ENCODE results near the gene LDLRAD4.

LDLRAD4 gene

DNA sequence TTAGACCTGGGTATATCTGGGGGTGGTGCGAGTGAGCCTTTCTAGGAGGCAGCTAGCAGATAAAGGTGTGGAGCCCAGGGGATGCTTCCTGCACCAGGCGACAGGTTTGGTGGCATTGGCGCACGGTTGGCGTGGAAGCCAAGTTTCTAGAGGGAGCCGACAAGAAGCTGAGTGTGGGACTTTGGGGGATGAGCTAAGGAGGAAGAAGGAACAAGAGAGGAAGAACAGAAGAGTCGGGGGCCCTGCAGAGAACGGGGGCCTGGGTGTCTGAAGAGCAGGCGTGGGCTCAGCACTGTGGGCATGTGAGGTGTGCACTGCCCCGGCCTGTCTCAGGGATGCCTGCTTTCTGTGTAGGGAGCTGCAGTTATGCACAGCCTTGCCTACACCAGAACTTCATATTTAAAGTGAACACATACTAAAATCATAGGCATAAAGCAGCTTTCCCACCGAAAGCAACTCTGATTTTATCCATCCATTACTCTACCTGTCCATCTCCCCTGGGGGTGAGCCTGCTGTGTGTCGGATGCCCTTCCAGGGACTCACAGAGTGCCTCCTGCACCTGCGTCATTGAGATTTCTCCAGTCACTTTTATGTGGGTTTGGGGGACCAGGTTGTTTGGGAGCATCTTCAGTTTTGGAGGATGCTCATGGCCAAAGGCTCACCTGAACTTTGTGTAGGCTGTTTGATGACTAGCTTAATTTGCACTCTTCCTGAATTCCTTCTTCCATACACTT is 149.7 kb downstream of the LDLRAD4 start:
- no peaks in the 10 kb centered on the region for H3K9me3 ChIP-seq (ENCODE audit: control extremely low read depth in 1 of 5, control insufficient read depth in 4 of 5, insufficient read depth in 2 of 5, low read depth in 1 of 5, low read length in 4 of 5)
- no peak for DNase-seq
- peaks cover 0 to 7% (median 2%) of the 10 kb centered on the region in 4 experiments for H3K4me1 ChIP-seq (ENCODE audit: control extremely low read depth in 1 of 4, control insufficient read depth in 4 of 4, insufficient read depth in 4 of 4, low read length in 3 of 4)
- WGBS (ENCODE audit: insufficient coverage), result 92% methylated on average over 12 of the region's 13 CpGs
- no peaks in the 10 kb centered on the region for H3K36me3 ChIP-seq (ENCODE audit: control insufficient read depth in 4 of 4, insufficient read depth in 4 of 4, low read length in 3 of 4)
- no peaks in the 10 kb centered on the region for H3K27me3 ChIP-seq (replicated peaks in 2 of 5; ENCODE audit: control insufficient read depth in 4 of 5, insufficient read depth in 5 of 5, low read length in 4 of 5)
- POLR2A ChIA-PET, result no interaction called here
- H3K4me3 ChIP-seq (ENCODE audit: control insufficient read depth in 1 of 7, extremely low read depth in 1 of 7, insufficient read depth in 4 of 7, low read depth in 2 of 7, low read length in 6 of 7), result no peak overlapping the region
- CTCF ChIA-PET, result interaction anchor here (0.6 kb wide), 1 partner anchor 240 kb away, joined by 3 read pairs; no protein-coding TSS in a partner anchor
- H3K27ac ChIP-seq (ENCODE audit: insufficient read depth in 1 of 2, low read depth in 1 of 2, low read length in 2 of 2, poor library complexity in 1 of 2, severe bottlenecking in 2 of 2), result no peak overlapping the region

DNA sequence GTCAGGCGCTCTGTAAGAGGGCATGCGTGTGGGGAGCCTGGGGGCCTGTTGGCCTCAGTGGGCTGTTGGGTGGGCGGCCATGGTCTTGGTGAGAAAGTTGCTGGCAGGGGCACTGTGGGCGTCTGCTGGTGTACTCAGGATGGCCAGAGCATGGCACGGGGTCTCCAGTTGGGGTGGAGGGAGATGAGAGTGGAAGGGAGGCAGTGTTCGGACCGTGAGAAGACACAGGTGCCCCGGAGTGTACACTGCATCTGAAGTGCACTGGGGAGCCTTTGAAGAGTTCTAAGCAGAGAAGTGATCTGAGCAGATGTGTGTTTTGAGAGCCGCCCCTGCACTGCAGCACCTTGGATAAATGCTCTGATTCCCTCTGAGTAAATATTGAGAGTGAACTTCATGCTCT is 150.8 kb downstream of the LDLRAD4 start:
- ChIA-PET POLR2A (interaction anchor here (0.6 kb wide), 1 partner anchor 189 kb away, joined by 4 read pairs; no protein-coding TSS in a partner anchor), CTCF (interaction anchor here (0.6 kb wide), 1 partner anchor 239 kb away, joined by 3 read pairs; no protein-coding TSS in a partner anchor)
- Histone ChIP-seq H3K27me3 (replicated peaks in 2 of 5; ENCODE audit: control insufficient read depth in 4 of 5, insufficient read depth in 5 of 5, low read length in 4 of 5) (no peaks in the 10 kb centered on the region), H3K27ac (ENCODE audit: insufficient read depth in 1 of 2, low read depth in 1 of 2, low read length in 2 of 2, poor library complexity in 1 of 2, severe bottlenecking in 2 of 2) (no peak overlapping the region), H3K4me1 (ENCODE audit: control extremely low read depth in 1 of 4, control insufficient read depth in 4 of 4, insufficient read depth in 4 of 4, low read length in 3 of 4) (peaks cover 0 to 7% (median 2%) of the 10 kb centered on the region in 4 experiments), H3K9me3 (ENCODE audit: control extremely low read depth in 1 of 5, control insufficient read depth in 4 of 5, insufficient read depth in 2 of 5, low read depth in 1 of 5, low read length in 4 of 5) (no peaks in the 10 kb centered on the region), H3K4me3 (ENCODE audit: control insufficient read depth in 1 of 7, extremely low read depth in 1 of 7, insufficient read depth in 4 of 7, low read depth in 2 of 7, low read length in 6 of 7) (no peak overlapping the region), H3K36me3 (ENCODE audit: control insufficient read depth in 4 of 4, insufficient read depth in 4 of 4, low read length in 3 of 4) (no peaks in the 10 kb centered on the region)
- DNase-seq, result no peak
- WGBS (ENCODE audit: insufficient coverage), result 97% methylated on average over 9 of the region's 9 CpGs

DNA sequence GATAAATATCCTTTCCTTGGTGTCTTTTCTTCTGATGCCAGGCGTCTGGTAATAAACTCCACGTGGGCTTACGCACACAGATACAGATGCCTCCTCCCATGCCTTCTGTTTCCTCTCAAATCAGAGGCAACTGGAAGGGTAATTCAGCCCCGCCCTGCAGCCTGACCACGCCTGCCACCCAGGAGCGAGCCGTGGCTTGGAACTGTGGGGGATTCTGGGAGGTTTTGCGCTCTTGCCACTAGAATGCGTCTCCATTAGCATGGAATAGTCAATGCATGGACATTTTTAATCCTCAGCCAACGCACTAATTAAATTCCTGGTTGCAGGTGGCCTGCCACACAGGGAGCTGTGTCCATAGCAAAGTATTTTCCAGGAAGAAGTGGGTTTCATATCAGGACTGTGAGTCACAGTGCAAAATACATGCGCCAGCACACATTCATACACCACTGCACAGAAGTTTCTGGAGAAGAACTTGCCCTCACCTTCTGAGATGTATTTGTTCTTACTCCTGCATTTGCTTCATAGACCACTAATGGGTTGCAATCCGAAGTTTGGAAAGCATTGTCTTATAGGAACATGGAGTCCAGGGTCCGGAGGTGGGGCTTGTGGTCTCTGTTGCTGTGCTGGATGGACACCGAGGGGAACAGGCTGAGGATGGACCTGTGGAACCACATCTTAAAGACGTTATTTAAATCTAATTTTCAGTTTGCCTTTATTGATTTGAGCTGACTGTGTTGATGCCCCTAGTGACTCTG is 151.4 kb downstream of the LDLRAD4 start:
- 81% methylated on average over 12 of the region's 15 CpGs for WGBS (ENCODE audit: insufficient coverage)
- Histone ChIP-seq H3K4me3 (ENCODE audit: control insufficient read depth in 1 of 7, extremely low read depth in 1 of 7, insufficient read depth in 4 of 7, low read depth in 2 of 7, low read length in 6 of 7) (no peak overlapping the region), H3K36me3 (ENCODE audit: control insufficient read depth in 4 of 4, insufficient read depth in 4 of 4, low read length in 3 of 4) (no peaks in the 10 kb centered on the region), H3K9me3 (ENCODE audit: control extremely low read depth in 1 of 5, control insufficient read depth in 4 of 5, insufficient read depth in 2 of 5, low read depth in 1 of 5, low read length in 4 of 5) (no peaks in the 10 kb centered on the region), H3K27me3 (replicated peaks in 2 of 5; ENCODE audit: control insufficient read depth in 4 of 5, insufficient read depth in 5 of 5, low read length in 4 of 5) (no peaks in the 10 kb centered on the region), H3K27ac (ENCODE audit: insufficient read depth in 1 of 2, low read depth in 1 of 2, low read length in 2 of 2, poor library complexity in 1 of 2, severe bottlenecking in 2 of 2) (no peak overlapping the region), H3K4me1 (ENCODE audit: control extremely low read depth in 1 of 4, control insufficient read depth in 4 of 4, insufficient read depth in 4 of 4, low read length in 3 of 4) (peaks cover 0 to 7% (median 2%) of the 10 kb centered on the region in 4 experiments)
- POLR2A ChIA-PET, result no interaction called here
- DNase-seq, result peak in 1 of 3 donors; percentile 33
- CTCF ChIA-PET, result interaction anchor here (1.2 kb wide), 1 partner anchor 117 kb away, joined by 3 read pairs; no protein-coding TSS in a partner anchor

DNA sequence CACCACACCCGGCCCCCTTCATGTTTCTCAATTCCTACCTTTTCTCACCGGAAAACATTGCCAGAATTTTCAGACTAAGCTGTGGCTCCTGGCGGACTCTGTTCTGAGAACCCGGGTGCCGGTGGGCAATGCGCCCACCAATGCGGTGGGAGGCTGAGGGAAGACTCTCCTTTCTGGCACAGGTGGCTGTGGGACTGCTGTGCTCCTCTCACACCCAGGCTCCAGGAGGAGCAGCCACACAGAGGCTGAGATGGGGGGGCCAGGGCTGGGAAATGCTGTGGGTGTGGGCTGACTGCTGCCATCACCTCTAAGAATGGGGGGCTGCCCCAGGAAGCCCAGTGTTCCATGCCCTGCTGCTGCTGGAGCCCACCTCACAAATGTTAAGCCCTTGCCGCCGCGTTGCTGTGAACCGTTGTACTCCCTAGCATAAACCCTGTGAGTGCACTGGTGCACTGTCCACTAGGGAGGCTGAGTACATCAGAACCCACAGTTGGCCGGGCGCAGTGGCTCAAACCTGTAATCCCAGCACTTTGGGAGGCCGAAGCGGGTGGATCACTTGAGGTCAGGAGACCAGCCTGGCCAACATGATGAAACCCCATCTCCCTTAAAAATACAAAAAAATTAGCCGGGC is 152.6 kb downstream of the LDLRAD4 start:
- no peak for DNase-seq
- Histone ChIP-seq H3K4me1 (ENCODE audit: control extremely low read depth in 1 of 4, control insufficient read depth in 4 of 4, insufficient read depth in 4 of 4, low read length in 3 of 4) (peaks cover 0 to 10% (median 2%) of the 10 kb centered on the region in 4 experiments), H3K9me3 (ENCODE audit: control extremely low read depth in 1 of 5, control insufficient read depth in 4 of 5, insufficient read depth in 2 of 5, low read depth in 1 of 5, low read length in 4 of 5) (no peaks in the 10 kb centered on the region), H3K36me3 (ENCODE audit: control insufficient read depth in 4 of 4, insufficient read depth in 4 of 4, low read length in 3 of 4) (no peaks in the 10 kb centered on the region), H3K27me3 (replicated peaks in 2 of 5; ENCODE audit: control insufficient read depth in 4 of 5, insufficient read depth in 5 of 5, low read length in 4 of 5) (no peaks in the 10 kb centered on the region), H3K27ac (ENCODE audit: insufficient read depth in 1 of 2, low read depth in 1 of 2, low read length in 2 of 2, poor library complexity in 1 of 2, severe bottlenecking in 2 of 2) (no peak overlapping the region), H3K4me3 (ENCODE audit: control insufficient read depth in 1 of 7, extremely low read depth in 1 of 7, insufficient read depth in 4 of 7, low read depth in 2 of 7, low read length in 6 of 7) (no peak overlapping the region)
- ChIA-PET POLR2A (no interaction called here), CTCF (interaction anchor here (1.2 kb wide), 1 partner anchor 118 kb away, joined by 3 read pairs; no protein-coding TSS in a partner anchor)
- over 99% methylated on average over 15 of the region's 16 CpGs for WGBS (ENCODE audit: insufficient coverage)

DNA sequence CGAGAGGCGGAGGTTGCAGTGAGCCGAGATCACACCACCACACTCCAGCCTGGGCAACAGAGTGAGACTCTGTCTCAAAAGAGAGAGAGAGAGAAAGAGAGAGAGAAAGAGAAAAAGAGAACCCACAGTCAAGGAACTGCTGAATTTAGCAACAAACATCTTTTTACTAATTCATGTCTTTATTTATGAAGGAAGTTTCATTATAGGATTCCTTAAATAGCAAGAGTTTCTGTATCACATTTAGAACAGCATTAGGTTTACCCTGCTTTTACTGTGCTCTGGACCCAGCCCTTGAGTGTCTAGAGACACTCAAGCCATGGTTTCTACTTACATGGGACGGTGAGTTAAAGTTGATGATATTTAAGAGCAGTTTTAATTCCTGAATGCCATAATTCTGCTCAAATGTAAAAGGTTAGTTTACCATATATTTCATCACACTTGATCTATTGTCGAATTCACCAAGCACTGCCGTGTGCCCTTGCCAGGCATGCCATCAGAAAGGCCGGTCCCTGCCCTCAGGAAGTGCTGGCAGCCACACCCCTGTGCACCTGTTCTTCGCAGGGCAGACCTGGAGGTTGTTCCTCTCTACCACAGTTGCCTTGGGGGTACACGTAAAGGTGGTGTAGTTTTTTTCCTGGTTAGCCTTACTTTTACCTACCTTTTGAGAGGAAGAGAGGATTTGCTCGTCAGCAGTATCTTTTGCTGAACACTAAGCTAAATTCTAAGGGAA is 153.3 kb downstream of the LDLRAD4 start:
- no peaks in the 10 kb centered on the region for H3K9me3 ChIP-seq (ENCODE audit: control extremely low read depth in 1 of 5, control insufficient read depth in 4 of 5, insufficient read depth in 2 of 5, low read depth in 1 of 5, low read length in 4 of 5)
- no peaks in the 10 kb centered on the region for H3K36me3 ChIP-seq (ENCODE audit: control insufficient read depth in 4 of 4, insufficient read depth in 4 of 4, low read length in 3 of 4)
- no peak overlapping the region for H3K27ac ChIP-seq (ENCODE audit: insufficient read depth in 1 of 2, low read depth in 1 of 2, low read length in 2 of 2, poor library complexity in 1 of 2, severe bottlenecking in 2 of 2)
- peaks cover 0 to 15% (median 3%) of the 10 kb centered on the region in 4 experiments for H3K4me1 ChIP-seq (ENCODE audit: control extremely low read depth in 1 of 4, control insufficient read depth in 4 of 4, insufficient read depth in 4 of 4, low read length in 3 of 4)
- POLR2A ChIA-PET, result interaction anchor here (0.5 kb wide), 1 partner anchor 1368 kb away, joined by 3 read pairs; no protein-coding TSS in a partner anchor
- CTCF ChIA-PET, result interaction anchor here (1.1 kb wide), 1 partner anchor 156 kb away, joined by 3 read pairs; no protein-coding TSS in a partner anchor
- no peaks in the 10 kb centered on the region for H3K27me3 ChIP-seq (replicated peaks in 2 of 5; ENCODE audit: control insufficient read depth in 4 of 5, insufficient read depth in 5 of 5, low read length in 4 of 5)
- H3K4me3 ChIP-seq (ENCODE audit: control insufficient read depth in 1 of 7, extremely low read depth in 1 of 7, insufficient read depth in 4 of 7, low read depth in 2 of 7, low read length in 6 of 7), result no peak overlapping the region
- DNase-seq, result no peak
- 86% methylated on average over 4 of the region's 10 CpGs for WGBS (ENCODE audit: insufficient coverage)

DNA sequence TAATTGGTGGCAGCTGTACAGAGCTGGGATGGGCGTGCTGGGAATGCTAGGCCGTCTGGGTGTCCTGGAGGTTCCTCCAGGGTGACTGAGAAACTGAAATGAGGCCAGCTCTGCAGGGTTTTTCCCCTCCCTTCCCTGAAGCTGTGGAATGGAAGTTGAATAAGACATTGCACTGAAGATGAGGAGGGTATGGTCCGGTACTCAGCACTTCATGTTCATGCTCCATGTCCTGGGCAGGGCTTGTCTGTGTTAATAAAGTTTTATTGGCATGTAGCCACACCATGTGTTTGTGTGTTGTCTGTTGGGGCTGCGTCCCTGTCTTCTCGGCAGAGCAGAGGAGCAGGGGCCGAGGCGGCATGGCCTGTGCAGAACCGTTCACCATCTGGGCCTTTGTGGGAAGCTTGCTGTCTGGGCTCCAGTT is 154.0 kb downstream of the LDLRAD4 start:
- H3K9me3 ChIP-seq (ENCODE audit: control extremely low read depth in 1 of 5, control insufficient read depth in 4 of 5, insufficient read depth in 2 of 5, low read depth in 1 of 5, low read length in 4 of 5), result no peaks in the 10 kb centered on the region
- H3K4me1 ChIP-seq (ENCODE audit: control extremely low read depth in 1 of 4, control insufficient read depth in 4 of 4, insufficient read depth in 4 of 4, low read length in 3 of 4), result peaks cover 0 to 22% (median 6%) of the 10 kb centered on the region in 4 experiments
- H3K27ac ChIP-seq (ENCODE audit: insufficient read depth in 1 of 2, low read depth in 1 of 2, low read length in 2 of 2, poor library complexity in 1 of 2, severe bottlenecking in 2 of 2), result no peak overlapping the region
- H3K27me3 ChIP-seq (replicated peaks in 2 of 5; ENCODE audit: control insufficient read depth in 4 of 5, insufficient read depth in 5 of 5, low read length in 4 of 5), result no peaks in the 10 kb centered on the region
- H3K4me3 ChIP-seq (ENCODE audit: control insufficient read depth in 1 of 7, extremely low read depth in 1 of 7, insufficient read depth in 4 of 7, low read depth in 2 of 7, low read length in 6 of 7), result no peak overlapping the region
- ChIA-PET CTCF (interaction anchor here (1.1 kb wide), 1 partner anchor 156 kb away, joined by 3 read pairs; no protein-coding TSS in a partner anchor), POLR2A (interaction anchor here (0.5 kb wide), 1 partner anchor 1369 kb away, joined by 3 read pairs; no protein-coding TSS in a partner anchor)
- H3K36me3 ChIP-seq (ENCODE audit: control insufficient read depth in 4 of 4, insufficient read depth in 4 of 4, low read length in 3 of 4), result peaks cover 0 to 3% (median 0%) of the 10 kb centered on the region in 4 experiments
- WGBS (ENCODE audit: insufficient coverage), result 98% methylated on average over 8 of the region's 8 CpGs
- DNase-seq, result no peak
